Activated CD4-positive, alpha-beta T cell treated with anti-CD3 and anti-CD28 coated beads, Interleukin-2, amount 50 U/mL, for 4 hours (primary cell): ENCODE data around the gene ALG12.

Experiments
- DNase-seq, 2 experiments: peaks; one replicate each; pipeline ENCODE4 v3.0.0-alpha.2; 2020

Gene ALG12

GRCh38 chr22:49917974-49918910, at the start of gene ALG12, which contains the start of gene CRELD2:
Gene ALG12, minus strand, starts transcription at chr22:49918438. Its CDS starts 4,673 bp downstream, at chr22:49913765.
Gene CRELD2, plus strand, starts transcription at chr22:49918634. Its CDS starts 136 bp downstream, at chr22:49918770.
- DNase-seq: peak; percentile 94 to 96

- DNase-seq: no peak
Observed at GRCh38 chr22:49967706-49968208, 49.5 kb upstream of the ALG12 start.

GRCh38 chr22:49966774-49967705, 48.8 kb upstream of the ALG12 start:
- no peak for DNase-seq

- no peak for DNase-seq
Observed at GRCh38 chr22:49966041-49966773, 48.0 kb upstream of the ALG12 start.

- no peak for DNase-seq
Observed at GRCh38 chr22:49965091-49966040, 47.1 kb upstream of the ALG12 start.

- DNase-seq: no peak
Observed at GRCh38 chr22:49964136-49965090, 46.2 kb upstream of the ALG12 start.

GRCh38 chr22:49963647-49964026, 45.4 kb upstream of the ALG12 start:
- no peak for DNase-seq

GRCh38 chr22:49962751-49963646, 44.8 kb upstream of the ALG12 start:
- DNase-seq: peak in 1 of 2 experiments; percentile 17

- DNase-seq: peak; percentile 85 to 86
Observed at GRCh38 chr22:49962012-49962750, 43.9 kb upstream of the ALG12 start.

GRCh38 chr22:49961601-49962011, 43.4 kb upstream of the ALG12 start:
- DNase-seq: no peak

GRCh38 chr22:49961005-49961600, 42.9 kb upstream of the ALG12 start:
- peak in 1 of 2 experiments; percentile 28 for DNase-seq

- DNase-seq: peak; percentile 88 to 92
Observed at GRCh38 chr22:49960159-49961004, 42.1 kb upstream of the ALG12 start, which contains the start of gene PIM3. Gene PIM3, plus strand, starts transcription at chr22:49960772. Its CDS starts 176 bp downstream, at chr22:49960948.

- DNase-seq: peak in 1 of 2 experiments; percentile 23
Observed at GRCh38 chr22:49959782-49960158, 41.5 kb upstream of the ALG12 start.

GRCh38 chr22:49958931-49959781, 40.9 kb upstream of the ALG12 start:
- no peak for DNase-seq

GRCh38 chr22:49958366-49958921, 40.2 kb upstream of the ALG12 start:
- no peak for DNase-seq
